Gastroesophageal sphincter (tissue), 3 donors: ENCODE results near the gene DYNC1LI2.

ENCODE experiments used
- CTCF ChIP-seq, 4 experiments: fragments of 200-600 bp in 2 of 4; fragments of 450-650 bp in 2 of 4; sonication (generic) in 1 of 4; IDR thresholded peaks; one replicate each; pipeline ENCODE4 v1.5.1; 2017 to 2019; ENCODE audit warnings: antibody characterized with exemption in 4 of 4, mild to moderate bottlenecking in 2 of 4, moderate library complexity in 2 of 4
- POLR2A ChIP-seq, 2 donors: fragments of 450-650 bp; IDR thresholded peaks; one replicate each; pipeline ENCODE4 v1.6.1; 2017; ENCODE audit warnings: antibody characterized with exemption in 2 of 2, mild to moderate bottlenecking in 2 of 2, moderate library complexity in 1 of 2
- POLR2AphosphoS5 ChIP-seq: sonication (generic); formaldehyde crosslinking; IDR thresholded peaks from one replicate; pipeline ENCODE4 v1.6.1; 2017; ENCODE audit warnings: antibody characterized with exemption

GRCh38 chr16:66754819-66755218 is 3.4 kb upstream of the DYNC1LI2 start:
- TF ChIP-seq CTCF (IDR thresholded peaks at IDR 0.05) (no peak), POLR2AphosphoS5 (no peak), POLR2A (IDR thresholded peaks at IDR 0.05) (no peak)
